Activated B cell treated with CpG ODN at 0.5 μM for 24 hours (primary cell): Measurements from ENCODE around the gene CADPS2. TPM values are rescaled to one million over a fixed set of nuclear protein-coding genes. Genes with fewer than 3 reads are reported as not detected.

Source experiments
- ATAC-seq: fragments of 200-7000 bp; cut with Tn5 transposase; one replicate; pipeline ENCODE4 v1.10.0; 2021; ENCODE audit warnings: low read depth, mild to moderate bottlenecking, moderate library complexity
- CTCF ChIA-PET: fragments of 350-600 bp; sonication (Branson Sonifier 250); formaldehyde crosslinking; loops from one replicate; lab custom pipeline; 2021; ENCODE audit warnings: antibody characterized with exemption; lab: Charles Lee
- POLR2A ChIA-PET: fragments of 350-600 bp; sonication (Branson Sonifier 250); formaldehyde crosslinking; loops from one replicate; lab custom pipeline; 2021; ENCODE audit warnings: antibody characterized with exemption; lab: Charles Lee
- DNase-seq: peaks from one replicate; pipeline ENCODE4 v3.0.0; 2022
- H3K27ac Mint-ChIP-seq: one replicate; pipeline ENCODE4 v1.8.0; 2020; ENCODE audit warnings: mixed read lengths
- H3K27me3 Mint-ChIP-seq: one replicate; pipeline ENCODE4 v1.8.0; 2021; ENCODE audit warnings: mixed read lengths
- H3K36me3 Mint-ChIP-seq: one replicate; pipeline ENCODE4 v1.8.0; 2021; ENCODE audit warnings: low read depth, mixed read lengths
- H3K4me1 Mint-ChIP-seq: one replicate; pipeline ENCODE4 v1.8.0; 2021; ENCODE audit warnings: mixed read lengths
- H3K4me3 Mint-ChIP-seq: one replicate; pipeline ENCODE4 v1.8.0; 2020; ENCODE audit warnings: mild to moderate bottlenecking, mixed read lengths
- H3K9me3 Mint-ChIP-seq: one replicate; pipeline ENCODE4 v1.8.0; 2020; ENCODE audit warnings: mixed read lengths
- CTCF ChIP-seq: fragments of 200-600 bp; IDR thresholded peaks from one replicate; pipeline ENCODE4 v1.8.0; 2022; ENCODE audit warnings: antibody characterized with exemption, mild to moderate bottlenecking
- intact Hi-C: fragments of 100-400 bp; cut with micrococcal nuclease; formaldehyde crosslinking; loops from one replicate; pipeline ENCODE4 v1.15.1; 2024
- total RNA-seq: library from RNA; stranded (reverse); gene quantifications from 2 replicates; pipeline ENCODE4 v1.2.3, GENCODE V29; 2022

The CADPS2 gene
- total RNA-seq, 1 donor from 2014 or later = not detected

GRCh38 chr7:122304319-122304975 is 581.8 kb downstream of the CADPS2 start, which contains the start of gene FEZF1:
TSS of gene FEZF1 (minus strand) at chr7:122304750. CDS start at chr7:122304437, 313 bp downstream.
- Mint-ChIP-seq H3K9me3 (no peaks in the 10 kb centered on the region), H3K27ac (no peak within 1 kb of the TSS)
- intact Hi-C loops = no loop called here

GRCh38 chr7:122303531-122304318 is 582.5 kb downstream of the CADPS2 start:
- intact Hi-C loops = no loop called here

More at GRCh38 chr7:122304319-122304975, 581.8 kb downstream of the CADPS2 start, which contains the start of gene FEZF1:
- Mint-ChIP-seq H3K4me1 (no peaks in the 10 kb centered on the region), H3K36me3 (no peaks in the 10 kb centered on the region), H3K4me3 (no peak within 1 kb of the TSS), H3K27me3 (peaks cover 68% of the 10 kb centered on the region)
- CTCF ChIA-PET = no interaction called here
- POLR2A ChIA-PET = no interaction called here
- ATAC-seq = no peak
- TF ChIP-seq CTCF = no peak
- DNase-seq = no peak

GRCh38 chr7:122302761-122303530 is 583.3 kb downstream of the CADPS2 start:
- ATAC-seq = no peak
- Mint-ChIP-seq H3K9me3 (no peaks in the 10 kb centered on the region), H3K4me1 (no peaks in the 10 kb centered on the region), H3K4me3 (no peak overlapping the region), H3K27me3 (peaks cover 74% of the 10 kb centered on the region), H3K27ac (no peak overlapping the region), H3K36me3 (no peaks in the 10 kb centered on the region)
- intact Hi-C loops = no loop called here
- DNase-seq = no peak
- no peak for TF ChIP-seq CTCF
- ChIA-PET CTCF (no interaction called here), POLR2A (no interaction called here)

More at GRCh38 chr7:122303531-122304318, 582.5 kb downstream of the CADPS2 start:
- DNase-seq = no peak
- CTCF ChIA-PET = no interaction called here
- no peak overlapping the region for H3K27ac Mint-ChIP-seq
- no peaks in the 10 kb centered on the region for H3K36me3 Mint-ChIP-seq
- no peak overlapping the region for H3K4me3 Mint-ChIP-seq
- H3K4me1 Mint-ChIP-seq = no peaks in the 10 kb centered on the region
- peaks cover 71% of the 10 kb centered on the region for H3K27me3 Mint-ChIP-seq
- no peak for ATAC-seq
- no peaks in the 10 kb centered on the region for H3K9me3 Mint-ChIP-seq
- POLR2A ChIA-PET = no interaction called here
- no peak for TF ChIP-seq CTCF

GRCh38 chr7:122301858-122302760 is 584.2 kb downstream of the CADPS2 start:
- intact Hi-C loops = no loop called here

More at GRCh38 chr7:122301858-122302760, 584.2 kb downstream of the CADPS2 start:
- TF ChIP-seq CTCF = no peak
- no peak for ATAC-seq
- H3K9me3 Mint-ChIP-seq = no peaks in the 10 kb centered on the region
- POLR2A ChIA-PET = no interaction called here
- DNase-seq = no peak
- H3K36me3 Mint-ChIP-seq = no peaks in the 10 kb centered on the region
- peaks cover 75% of the 10 kb centered on the region for H3K27me3 Mint-ChIP-seq
- CTCF ChIA-PET = no interaction called here
- no peak overlapping the region for H3K4me3 Mint-ChIP-seq
- no peak overlapping the region for H3K27ac Mint-ChIP-seq
- H3K4me1 Mint-ChIP-seq = no peaks in the 10 kb centered on the region
